Measurements from ENCODE around the gene UBA5. TPM values are rescaled to one million over a fixed set of nuclear protein-coding genes. Genes with fewer than 3 reads are reported as not detected.

Gene UBA5
- total and polyA plus RNA-seq, 9 of the 15 experiments (the other 6 are each of a cell fraction or from before 2014, with no cell fraction given) = 8.1 to 71.1 (median 29.4) TPM

DNA sequence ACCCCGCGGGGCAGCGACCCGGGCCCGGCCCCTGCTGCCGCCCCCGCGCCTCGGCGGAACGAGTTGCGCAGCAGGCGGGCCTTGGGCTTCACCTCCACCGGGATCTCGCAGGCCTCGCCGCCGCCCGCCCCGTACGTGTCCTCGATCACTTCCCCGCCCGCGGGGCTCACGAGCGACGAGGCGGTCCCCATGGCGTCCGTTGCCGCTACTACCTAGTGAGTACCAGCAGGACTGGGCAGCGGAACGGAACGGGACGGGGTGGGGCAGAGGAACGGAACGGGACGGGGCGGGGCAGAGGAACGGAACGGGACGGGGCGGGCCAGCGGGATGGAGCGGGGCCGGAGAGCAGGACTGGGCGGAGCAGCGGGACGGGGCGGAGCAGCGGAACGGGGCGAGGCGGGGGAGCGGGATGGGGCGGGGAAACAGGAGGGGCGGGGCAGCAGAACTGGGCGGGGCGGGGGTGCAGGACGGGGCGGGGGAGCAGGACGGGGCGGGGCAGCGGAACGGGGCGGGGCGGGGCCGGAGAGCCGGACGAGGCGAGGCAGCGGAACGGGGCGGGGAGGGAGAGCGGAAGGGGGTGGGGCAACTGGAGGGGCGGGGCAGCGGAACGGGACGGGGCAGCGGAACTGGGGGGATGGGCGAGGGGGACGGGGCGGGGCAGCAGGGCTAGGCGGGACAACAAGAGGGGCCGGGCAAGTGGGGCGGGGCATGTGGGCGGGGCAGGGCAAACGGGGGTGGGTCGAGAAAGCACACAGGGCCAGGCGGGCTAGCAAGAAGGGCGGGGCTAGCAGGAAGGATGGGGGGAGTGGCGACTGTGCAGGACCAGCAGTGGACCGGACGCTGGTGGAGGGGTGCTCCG lies 62.3 kb downstream of the UBA5 start, which contains the start of gene NPHP3 (continued):
- TF ChIP-seq, protein P1, sequence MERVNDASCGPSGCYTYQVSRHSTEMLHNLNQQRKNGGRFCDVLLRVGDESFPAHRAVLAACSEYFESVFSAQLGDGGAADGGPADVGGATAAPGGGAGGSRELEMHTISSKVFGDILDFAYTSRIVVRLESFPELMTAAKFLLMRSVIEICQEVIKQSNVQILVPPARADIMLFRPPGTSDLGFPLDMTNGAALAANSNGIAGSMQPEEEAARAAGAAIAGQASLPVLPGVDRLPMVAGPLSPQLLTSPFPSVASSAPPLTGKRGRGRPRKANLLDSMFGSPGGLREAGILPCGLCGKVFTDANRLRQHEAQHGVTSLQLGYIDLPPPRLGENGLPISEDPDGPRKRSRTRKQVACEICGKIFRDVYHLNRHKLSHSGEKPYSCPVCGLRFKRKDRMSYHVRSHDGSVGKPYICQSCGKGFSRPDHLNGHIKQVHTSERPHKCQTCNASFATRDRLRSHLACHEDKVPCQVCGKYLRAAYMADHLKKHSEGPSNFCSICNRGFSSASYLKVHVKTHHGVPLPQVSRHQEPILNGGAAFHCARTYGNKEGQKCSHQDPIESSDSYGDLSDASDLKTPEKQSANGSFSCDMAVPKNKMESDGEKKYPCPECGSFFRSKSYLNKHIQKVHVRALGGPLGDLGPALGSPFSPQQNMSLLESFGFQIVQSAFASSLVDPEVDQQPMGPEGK (CRISPR knock-in tag; IDR thresholded peaks at IDR 0.05; ENCODE audit: borderline replicate concordance) = no peak
- TF ChIP-seq, protein P2, sequence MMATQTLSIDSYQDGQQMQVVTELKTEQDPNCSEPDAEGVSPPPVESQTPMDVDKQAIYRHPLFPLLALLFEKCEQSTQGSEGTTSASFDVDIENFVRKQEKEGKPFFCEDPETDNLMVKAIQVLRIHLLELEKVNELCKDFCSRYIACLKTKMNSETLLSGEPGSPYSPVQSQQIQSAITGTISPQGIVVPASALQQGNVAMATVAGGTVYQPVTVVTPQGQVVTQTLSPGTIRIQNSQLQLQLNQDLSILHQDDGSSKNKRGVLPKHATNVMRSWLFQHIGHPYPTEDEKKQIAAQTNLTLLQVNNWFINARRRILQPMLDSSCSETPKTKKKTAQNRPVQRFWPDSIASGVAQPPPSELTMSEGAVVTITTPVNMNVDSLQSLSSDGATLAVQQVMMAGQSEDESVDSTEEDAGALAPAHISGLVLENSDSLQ (IDR thresholded peaks at IDR 0.05) = no peak
- peak; percentile 54 for TF ChIP-seq SUPT5H (IDR thresholded peaks at IDR 0.05)
- TF ChIP-seq, protein P3, sequence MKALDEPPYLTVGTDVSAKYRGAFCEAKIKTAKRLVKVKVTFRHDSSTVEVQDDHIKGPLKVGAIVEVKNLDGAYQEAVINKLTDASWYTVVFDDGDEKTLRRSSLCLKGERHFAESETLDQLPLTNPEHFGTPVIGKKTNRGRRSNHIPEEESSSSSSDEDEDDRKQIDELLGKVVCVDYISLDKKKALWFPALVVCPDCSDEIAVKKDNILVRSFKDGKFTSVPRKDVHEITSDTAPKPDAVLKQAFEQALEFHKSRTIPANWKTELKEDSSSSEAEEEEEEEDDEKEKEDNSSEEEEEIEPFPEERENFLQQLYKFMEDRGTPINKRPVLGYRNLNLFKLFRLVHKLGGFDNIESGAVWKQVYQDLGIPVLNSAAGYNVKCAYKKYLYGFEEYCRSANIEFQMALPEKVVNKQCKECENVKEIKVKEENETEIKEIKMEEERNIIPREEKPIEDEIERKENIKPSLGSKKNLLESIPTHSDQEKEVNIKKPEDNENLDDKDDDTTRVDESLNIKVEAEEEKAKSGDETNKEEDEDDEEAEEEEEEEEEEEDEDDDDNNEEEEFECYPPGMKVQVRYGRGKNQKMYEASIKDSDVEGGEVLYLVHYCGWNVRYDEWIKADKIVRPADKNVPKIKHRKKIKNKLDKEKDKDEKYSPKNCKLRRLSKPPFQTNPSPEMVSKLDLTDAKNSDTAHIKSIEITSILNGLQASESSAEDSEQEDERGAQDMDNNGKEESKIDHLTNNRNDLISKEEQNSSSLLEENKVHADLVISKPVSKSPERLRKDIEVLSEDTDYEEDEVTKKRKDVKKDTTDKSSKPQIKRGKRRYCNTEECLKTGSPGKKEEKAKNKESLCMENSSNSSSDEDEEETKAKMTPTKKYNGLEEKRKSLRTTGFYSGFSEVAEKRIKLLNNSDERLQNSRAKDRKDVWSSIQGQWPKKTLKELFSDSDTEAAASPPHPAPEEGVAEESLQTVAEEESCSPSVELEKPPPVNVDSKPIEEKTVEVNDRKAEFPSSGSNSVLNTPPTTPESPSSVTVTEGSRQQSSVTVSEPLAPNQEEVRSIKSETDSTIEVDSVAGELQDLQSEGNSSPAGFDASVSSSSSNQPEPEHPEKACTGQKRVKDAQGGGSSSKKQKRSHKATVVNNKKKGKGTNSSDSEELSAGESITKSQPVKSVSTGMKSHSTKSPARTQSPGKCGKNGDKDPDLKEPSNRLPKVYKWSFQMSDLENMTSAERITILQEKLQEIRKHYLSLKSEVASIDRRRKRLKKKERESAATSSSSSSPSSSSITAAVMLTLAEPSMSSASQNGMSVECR (CRISPR knock-in tag; IDR thresholded peaks at IDR 0.05) = no peak
- TF ChIP-seq, protein P4, sequence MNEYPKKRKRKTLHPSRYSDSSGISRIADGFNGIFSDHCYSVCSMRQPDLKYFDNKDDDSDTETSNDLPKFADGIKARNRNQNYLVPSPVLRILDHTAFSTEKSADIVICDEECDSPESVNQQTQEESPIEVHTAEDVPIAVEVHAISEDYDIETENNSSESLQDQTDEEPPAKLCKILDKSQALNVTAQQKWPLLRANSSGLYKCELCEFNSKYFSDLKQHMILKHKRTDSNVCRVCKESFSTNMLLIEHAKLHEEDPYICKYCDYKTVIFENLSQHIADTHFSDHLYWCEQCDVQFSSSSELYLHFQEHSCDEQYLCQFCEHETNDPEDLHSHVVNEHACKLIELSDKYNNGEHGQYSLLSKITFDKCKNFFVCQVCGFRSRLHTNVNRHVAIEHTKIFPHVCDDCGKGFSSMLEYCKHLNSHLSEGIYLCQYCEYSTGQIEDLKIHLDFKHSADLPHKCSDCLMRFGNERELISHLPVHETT (CRISPR knock-in tag; conservative IDR thresholded peaks at IDR 0.05 in 1 of 2, IDR thresholded peaks at IDR 0.05 in 1 of 2) = peak in 1 of 2 experiments; percentile 92; a peak in 2 of 4 replicates
- TF ChIP-seq, protein P5, sequence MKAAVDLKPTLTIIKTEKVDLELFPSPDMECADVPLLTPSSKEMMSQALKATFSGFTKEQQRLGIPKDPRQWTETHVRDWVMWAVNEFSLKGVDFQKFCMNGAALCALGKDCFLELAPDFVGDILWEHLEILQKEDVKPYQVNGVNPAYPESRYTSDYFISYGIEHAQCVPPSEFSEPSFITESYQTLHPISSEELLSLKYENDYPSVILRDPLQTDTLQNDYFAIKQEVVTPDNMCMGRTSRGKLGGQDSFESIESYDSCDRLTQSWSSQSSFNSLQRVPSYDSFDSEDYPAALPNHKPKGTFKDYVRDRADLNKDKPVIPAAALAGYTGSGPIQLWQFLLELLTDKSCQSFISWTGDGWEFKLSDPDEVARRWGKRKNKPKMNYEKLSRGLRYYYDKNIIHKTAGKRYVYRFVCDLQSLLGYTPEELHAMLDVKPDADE (conservative IDR thresholded peaks at IDR 0.05; ENCODE audit: control insufficient read depth, low read depth, low read length) = no peak
- TF ChIP-seq, protein P6, sequence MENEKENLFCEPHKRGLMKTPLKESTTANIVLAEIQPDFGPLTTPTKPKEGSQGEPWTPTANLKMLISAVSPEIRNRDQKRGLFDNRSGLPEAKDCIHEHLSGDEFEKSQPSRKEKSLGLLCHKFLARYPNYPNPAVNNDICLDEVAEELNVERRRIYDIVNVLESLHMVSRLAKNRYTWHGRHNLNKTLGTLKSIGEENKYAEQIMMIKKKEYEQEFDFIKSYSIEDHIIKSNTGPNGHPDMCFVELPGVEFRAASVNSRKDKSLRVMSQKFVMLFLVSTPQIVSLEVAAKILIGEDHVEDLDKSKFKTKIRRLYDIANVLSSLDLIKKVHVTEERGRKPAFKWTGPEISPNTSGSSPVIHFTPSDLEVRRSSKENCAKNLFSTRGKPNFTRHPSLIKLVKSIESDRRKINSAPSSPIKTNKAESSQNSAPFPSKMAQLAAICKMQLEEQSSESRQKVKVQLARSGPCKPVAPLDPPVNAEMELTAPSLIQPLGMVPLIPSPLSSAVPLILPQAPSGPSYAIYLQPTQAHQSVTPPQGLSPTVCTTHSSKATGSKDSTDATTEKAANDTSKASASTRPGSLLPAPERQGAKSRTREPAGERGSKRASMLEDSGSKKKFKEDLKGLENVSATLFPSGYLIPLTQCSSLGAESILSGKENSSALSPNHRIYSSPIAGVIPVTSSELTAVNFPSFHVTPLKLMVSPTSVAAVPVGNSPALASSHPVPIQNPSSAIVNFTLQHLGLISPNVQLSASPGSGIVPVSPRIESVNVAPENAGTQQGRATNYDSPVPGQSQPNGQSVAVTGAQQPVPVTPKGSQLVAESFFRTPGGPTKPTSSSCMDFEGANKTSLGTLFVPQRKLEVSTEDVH (IDR thresholded peaks at IDR 0.05; ENCODE audit: low read depth, partially characterized antibody) = no peak
- TF ChIP-seq, protein P7, sequence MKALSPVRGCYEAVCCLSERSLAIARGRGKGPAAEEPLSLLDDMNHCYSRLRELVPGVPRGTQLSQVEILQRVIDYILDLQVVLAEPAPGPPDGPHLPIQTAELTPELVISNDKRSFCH (CRISPR knock-in tag; IDR thresholded peaks at IDR 0.05) = no peak
- TF ChIP-seq, protein P7 (tag; IDR thresholded peaks at IDR 0.05) = no peak
- no peak for TF ChIP-seq NCOA1 (IDR thresholded peaks at IDR 0.05; ENCODE audit: low read depth)

Data from K562 (cell line).